Measurements from ENCODE around the gene MTX2.
"Not testable (repeated sequence)": the region's sequence is repeated elsewhere in the genome, so short reads cannot be mapped to it uniquely, and the experiment has no call there.

Gene MTX2

GRCh38 chr2:176285321-176285720 lies 16.1 kb downstream of the MTX2 start:
- no peak for DNase-seq
- no peak for ATAC-seq

- no peak for DNase-seq
- no peak for ATAC-seq
These were observed 22.1 kb downstream of the MTX2 start for GRCh38 chr2:176291335-176291734.

DNA sequence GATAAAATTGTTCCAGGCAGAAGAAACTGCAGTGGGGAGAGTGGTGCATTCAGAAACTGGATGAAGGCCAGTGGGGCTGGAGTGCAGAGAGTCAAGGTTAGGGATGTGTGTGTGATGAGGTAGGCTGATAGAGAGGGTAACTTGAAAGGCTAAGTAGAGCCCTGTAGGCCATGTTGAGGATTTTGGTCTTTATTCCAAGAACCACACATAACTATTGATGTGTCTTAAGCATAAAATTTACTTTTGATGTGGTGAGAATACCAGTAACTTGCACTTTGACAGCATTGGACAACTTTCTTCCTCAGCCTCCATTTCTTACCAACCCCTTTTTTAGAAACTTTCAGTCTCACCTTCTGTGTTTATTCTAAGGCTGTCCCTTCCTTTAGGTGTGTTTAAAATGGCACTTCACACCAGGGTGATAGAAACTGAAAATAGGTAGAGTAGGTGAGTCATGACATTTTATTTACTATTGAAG lies 22.6 kb downstream of the MTX2 start:
- ATAC-seq (peak; percentile 68), DNase-seq (no peak)

DNA sequence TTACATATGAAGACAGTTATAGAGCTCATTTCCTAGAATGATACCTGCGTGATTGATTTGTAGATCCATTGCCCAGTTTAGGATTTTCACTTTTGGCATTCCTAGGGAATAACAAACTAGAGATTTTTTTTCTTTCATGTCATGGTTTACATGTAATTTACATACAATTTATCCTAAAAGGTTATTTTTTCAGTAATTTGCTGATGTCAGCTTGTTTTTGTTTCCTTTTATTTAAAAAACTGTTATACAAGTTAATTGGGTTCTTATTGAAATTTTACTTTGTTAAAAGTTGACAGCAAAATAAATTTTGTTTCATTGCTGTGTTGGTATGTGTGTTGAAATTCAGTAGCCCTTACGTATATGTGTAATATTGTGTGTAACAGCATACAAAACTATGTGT lies 23.4 kb downstream of the MTX2 start:
- DNase-seq, result no peak
- ATAC-seq, result no peak

- ATAC-seq (no peak), DNase-seq (no peak)
These were observed 24.1 kb downstream of the MTX2 start for GRCh38 chr2:176293334-176293733.

DNA sequence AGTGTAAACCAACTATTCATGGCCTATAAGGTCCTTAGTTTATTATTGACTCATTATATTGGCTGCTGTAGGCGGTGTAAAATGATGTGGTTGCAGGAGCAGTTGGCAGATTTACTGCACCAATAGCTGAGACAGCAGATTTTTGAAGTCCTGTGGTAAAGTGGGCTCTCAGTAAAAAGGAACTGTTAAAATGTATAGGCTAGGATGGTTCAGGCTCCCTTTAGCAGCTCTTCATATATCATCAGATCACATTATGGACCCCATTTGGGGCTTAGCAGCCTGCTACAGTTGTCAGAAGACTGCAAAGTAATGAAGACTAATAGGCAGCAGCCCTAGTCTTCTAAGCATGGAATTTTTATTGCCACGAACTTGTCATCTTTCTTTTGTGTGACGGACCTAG lies 27.8 kb downstream of the MTX2 start:
- DNase-seq (no peak), ATAC-seq (no peak)

DNA sequence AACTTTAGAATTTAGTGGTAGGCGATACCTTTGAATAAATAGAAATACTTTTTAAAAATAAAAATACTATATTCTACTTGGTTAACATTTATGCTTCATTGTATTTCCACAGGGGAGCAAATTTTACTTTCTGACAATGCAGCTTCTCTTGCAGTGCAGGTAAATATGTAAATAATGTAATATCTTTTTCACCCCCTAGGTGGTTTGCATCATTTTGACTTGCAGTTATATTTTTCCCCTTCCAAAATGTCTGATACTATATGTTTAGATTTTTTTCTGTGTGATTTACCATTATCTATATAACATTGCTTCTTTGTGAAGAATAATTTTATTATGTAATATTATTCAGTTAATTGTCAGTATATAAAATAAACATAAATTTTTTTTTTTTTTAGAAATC lies 28.5 kb downstream of the MTX2 start:
- ATAC-seq, result no peak
- DNase-seq, result no peak

DNA sequence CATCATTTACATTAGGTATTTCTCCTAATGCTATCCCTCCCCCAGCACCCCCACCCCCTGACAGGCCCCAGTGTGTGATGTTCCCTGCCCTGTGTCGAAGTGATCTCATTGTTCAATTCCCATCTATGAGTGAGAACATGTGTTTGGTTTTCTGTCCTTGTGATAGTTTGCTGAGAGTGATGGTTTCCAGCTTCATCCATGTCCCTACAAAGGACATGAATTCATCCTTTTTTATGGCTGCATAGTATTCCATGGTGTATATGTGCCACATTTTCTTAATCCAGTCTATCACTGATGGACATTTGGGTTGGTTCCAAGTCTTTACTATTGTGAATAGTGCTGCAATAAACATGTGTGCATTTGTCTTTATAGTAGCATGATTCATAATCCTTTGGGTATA lies 36.8 kb downstream of the MTX2 start:
- ATAC-seq, DNase-seq: not testable (repeated sequence)

GRCh38 chr2:176317199-176317598 lies 48.0 kb downstream of the MTX2 start:
- ATAC-seq (no peak), DNase-seq (no peak)

DNA sequence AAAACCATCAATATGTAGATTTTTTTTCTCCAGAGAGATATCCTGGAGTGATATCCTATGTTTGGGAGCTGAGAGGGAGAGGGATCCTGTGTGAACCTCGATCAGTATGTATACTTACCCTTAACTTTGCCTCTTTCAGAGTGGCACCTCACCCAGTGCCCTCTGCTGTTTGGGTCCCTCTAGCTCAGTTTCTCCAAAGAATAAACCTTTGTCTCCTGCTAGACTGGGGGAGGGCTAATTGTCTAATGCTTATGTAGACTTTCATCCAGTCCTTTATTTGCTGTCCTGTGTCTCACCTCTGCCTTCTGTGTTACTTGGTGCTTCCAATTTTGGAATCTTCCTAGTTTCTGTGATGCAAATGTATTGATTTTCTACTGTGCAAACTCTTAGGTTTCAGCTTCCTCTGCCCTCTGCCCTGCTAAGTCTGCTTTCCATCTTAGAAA lies 48.4 kb downstream of the MTX2 start:
- no peak for DNase-seq
- ATAC-seq, result no peak

- no peak for DNase-seq
- no peak for ATAC-seq
These were observed 52.7 kb downstream of the MTX2 start for GRCh38 chr2:176321916-176322315.

DNA sequence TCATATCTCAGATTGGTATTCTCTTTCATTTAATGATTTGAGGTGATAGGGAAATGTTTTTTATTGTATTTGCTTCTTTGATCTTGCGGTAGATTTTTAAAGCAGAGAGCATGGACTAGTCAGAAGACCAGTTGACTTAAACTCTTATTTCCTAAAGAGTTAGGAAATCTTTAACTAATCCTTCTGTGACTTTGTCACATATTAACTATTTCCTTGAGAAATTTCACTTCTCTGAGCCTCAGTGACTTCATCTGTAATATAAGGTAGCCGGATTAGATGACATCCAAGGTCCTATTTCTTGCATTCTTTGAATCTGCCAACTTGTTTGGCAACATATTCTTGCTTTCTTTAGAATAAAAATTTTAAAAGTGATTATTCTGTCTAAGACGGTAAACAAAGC lies 55.6 kb downstream of the MTX2 start:
- no peak for DNase-seq
- no peak for ATAC-seq

DNA sequence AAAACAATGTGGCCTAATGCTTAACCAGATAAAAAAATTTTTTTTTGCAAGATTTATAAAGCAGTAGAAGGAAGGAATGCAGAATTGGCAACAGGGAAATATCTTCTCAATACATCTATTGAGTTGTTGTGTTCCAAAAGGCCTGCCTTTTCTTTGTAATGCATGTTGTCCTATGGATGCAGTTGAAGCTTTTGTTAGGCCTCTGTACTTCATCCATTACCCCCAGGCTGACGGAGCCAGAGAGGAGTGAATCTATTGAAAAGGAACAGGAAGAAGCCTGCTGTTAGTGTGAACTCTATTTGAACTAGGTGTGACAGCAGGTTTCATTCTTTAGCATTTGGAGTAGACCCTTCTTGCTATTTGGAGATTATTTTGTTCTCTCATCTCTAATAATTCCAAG lies 56.5 kb downstream of the MTX2 start:
- ATAC-seq (no peak), DNase-seq (no peak)

GRCh38 chr2:176328149-176328548 lies 58.9 kb downstream of the MTX2 start:
- ATAC-seq (no peak), DNase-seq (no peak)

- no peak for DNase-seq
- no peak for ATAC-seq
These were observed 61.4 kb downstream of the MTX2 start for GRCh38 chr2:176330612-176331011.

DNA sequence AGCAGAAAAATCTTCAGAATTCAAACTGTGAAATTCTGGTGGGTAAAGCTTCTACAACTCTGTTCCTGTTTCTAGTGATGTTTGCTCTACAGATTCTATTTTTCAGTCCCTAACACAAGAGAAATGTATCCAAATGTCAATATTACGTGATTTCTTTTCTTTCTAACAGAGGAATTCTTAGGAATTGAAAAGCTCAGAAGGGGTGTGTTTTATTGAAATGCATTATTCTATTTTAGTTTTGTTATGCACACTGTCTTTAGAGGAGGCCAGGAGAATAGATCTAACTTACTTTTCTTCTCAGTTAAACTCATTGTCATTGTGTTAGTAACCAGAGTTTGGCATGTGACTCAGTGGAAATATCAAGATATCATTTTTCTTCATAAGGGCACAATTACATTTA lies 62.4 kb downstream of the MTX2 start:
- DNase-seq (no peak), ATAC-seq (no peak)

DNA sequence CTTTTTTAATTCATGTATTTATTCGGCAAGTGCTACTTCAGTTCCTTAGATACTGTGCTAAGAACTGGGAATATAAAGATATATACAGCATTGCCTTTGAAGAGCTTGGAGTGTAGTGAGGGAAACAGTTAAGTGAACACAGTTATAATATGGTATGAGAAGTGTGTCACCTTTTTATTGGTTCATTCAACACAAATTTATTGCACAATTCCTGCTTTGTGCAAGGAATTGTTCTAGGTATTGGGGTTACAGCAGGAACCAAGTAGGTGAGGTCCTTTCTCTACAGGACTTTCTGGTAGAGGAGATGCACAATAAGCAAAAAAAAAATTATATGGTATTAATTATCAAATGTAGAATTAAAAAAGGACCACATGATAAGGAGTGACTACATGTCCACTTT lies 65.5 kb downstream of the MTX2 start:
- DNase-seq (no peak), ATAC-seq (no peak)

DNA sequence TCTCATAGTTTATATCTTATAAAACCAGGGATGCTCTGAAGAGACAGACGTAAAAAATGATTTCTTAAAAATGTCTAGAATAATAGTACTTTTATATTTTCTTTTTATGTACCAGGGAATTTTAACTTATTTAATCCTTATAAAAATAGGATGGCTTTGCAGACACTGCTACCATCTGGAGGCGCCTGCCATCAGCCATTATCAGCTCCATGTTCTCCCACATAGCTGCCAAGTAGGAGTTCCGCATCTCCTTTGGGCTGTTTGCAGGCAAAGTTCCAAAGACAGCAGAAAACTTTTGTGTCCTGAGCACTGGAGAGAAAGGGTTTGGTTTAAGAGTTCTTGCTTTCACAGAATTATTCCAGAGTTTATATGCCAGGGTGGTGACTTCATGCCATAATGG lies 69.2 kb downstream of the MTX2 start:
- no peak for ATAC-seq

GRCh38 chr2:176339208-176339607 lies 70.0 kb downstream of the MTX2 start:
- no peak for ATAC-seq
- no peak for DNase-seq

More for the DNA sequence above, 69.2 kb downstream of the MTX2 start:
- no peak for DNase-seq

DNA sequence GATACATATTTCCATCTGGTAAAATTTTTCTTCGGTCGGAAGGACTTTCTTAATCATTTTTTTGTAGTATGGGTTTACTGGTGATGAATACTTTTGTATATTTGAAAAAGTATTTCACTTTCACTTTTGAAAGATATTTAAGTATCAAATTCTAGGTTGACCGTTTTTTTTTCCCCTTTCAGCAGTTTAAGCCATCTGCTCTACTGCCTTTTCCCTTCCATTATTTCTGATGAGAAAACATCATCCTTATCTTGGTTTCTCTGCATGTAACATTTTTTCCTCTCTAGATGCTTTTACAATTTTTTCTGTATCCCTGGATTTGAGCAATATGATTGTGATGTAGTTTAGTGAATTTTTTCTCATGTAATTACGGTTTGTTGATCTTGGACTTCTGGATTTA lies 87.0 kb downstream of the MTX2 start:
- ATAC-seq (no peak), DNase-seq (no peak)

DNA sequence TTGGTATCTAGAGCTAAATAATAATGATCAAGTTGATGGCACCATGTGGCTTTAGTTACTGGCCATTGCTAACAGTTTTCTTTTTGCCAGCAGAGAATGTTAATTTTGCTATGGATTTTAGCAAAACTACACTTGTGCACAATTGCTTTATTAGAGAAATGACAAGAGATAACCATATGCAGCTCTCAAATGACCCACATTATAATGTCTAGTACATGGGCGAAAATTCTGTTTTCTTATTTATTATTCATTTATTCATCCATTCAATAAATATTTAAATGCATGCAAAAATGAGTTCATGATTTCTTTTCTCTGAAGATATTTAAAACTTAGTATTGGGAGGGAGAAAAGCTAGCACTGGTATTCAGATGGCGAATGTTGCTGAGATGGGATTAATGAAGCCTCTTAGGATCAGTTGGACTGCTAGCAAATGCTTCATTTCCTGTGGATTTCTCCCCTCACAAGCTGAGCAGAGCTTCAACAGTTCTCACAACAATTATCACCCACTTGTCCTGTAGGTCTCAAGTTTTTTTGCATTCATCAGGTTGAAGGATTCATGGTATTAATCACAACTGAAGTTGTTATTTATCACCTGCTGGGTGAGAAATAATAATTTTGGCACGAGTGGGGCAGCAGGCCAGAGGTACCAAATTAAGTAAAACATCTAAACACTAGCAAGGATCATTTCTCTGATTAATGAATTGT lies 95.2 kb downstream of the MTX2 start:
- ATAC-seq (no peak), DNase-seq (no peak)

- ATAC-seq (no peak), DNase-seq (no peak)
These were observed 99.1 kb downstream of the MTX2 start for GRCh38 chr2:176368349-176368748.

- DNase-seq (no peak), ATAC-seq (no peak)
These were observed 101.4 kb downstream of the MTX2 start for GRCh38 chr2:176370467-176371171.

- not testable (repeated sequence) for DNase-seq, ATAC-seq
These were observed 103.9 kb downstream of the MTX2 start for GRCh38 chr2:176373155-176373554.

Measured in stimulated activated naive CD8-positive, alpha-beta T cell treated with anti-CD3 and anti-CD28 coated beads, Interleukin-15, Interleukin-2, amounts not matched to agents 100 U/mL and 50 U/mL, for 24 hours (primary cell).